Measurements from ENCODE around the gene CAPN13. TPM values are rescaled to one million over a fixed set of nuclear protein-coding genes. Genes with fewer than 3 reads are reported as not detected.

Gene CAPN13
- total RNA-seq, 2 experiments from 2014 or later = not detected

DNA sequence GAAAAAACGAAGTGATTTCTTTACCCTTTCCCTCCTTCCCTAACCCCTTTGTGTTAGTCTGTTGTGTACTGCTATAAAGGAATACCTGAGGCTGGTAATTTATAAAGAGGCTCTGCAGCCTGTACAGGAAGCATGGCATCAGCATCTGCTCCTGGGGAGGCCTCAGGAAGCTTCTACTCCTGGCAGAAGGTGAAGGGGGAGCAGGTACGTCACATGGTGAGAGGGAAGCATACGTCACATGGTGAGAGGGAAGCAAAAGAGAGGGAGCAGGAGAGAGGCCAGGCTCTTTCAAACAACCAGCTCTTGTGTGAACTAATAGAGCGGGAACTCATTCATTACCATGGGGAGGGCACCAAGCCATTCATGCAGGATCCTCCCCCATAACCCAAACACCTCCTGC is 126.2 kb downstream of the CAPN13 start:
- TF ChIP-seq, protein P1, sequence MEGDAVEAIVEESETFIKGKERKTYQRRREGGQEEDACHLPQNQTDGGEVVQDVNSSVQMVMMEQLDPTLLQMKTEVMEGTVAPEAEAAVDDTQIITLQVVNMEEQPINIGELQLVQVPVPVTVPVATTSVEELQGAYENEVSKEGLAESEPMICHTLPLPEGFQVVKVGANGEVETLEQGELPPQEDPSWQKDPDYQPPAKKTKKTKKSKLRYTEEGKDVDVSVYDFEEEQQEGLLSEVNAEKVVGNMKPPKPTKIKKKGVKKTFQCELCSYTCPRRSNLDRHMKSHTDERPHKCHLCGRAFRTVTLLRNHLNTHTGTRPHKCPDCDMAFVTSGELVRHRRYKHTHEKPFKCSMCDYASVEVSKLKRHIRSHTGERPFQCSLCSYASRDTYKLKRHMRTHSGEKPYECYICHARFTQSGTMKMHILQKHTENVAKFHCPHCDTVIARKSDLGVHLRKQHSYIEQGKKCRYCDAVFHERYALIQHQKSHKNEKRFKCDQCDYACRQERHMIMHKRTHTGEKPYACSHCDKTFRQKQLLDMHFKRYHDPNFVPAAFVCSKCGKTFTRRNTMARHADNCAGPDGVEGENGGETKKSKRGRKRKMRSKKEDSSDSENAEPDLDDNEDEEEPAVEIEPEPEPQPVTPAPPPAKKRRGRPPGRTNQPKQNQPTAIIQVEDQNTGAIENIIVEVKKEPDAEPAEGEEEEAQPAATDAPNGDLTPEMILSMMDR (IDR thresholded peaks at IDR 0.05) = no peak
- no peaks in the 10 kb centered on the region for H3K9me3 Mint-ChIP-seq
- H3K36me3 Mint-ChIP-seq (ENCODE audit: low read depth) = no peaks in the 10 kb centered on the region
- ChIA-PET CTCF (no interaction called here), POLR2A (no interaction called here)
- H3K36me3 ChIP-seq (ENCODE audit: insufficient read depth, low read length) = no peaks in the 10 kb centered on the region
- no peak overlapping the region for H3K4me3 ChIP-seq (ENCODE audit: low read length)
- H3K27ac Mint-ChIP-seq = no peak overlapping the region
- no peaks in the 10 kb centered on the region for H3K4me1 Mint-ChIP-seq (ENCODE audit: low read depth)
- no peak overlapping the region for H3K4me3 Mint-ChIP-seq
- no peaks in the 10 kb centered on the region for H3K27me3 Mint-ChIP-seq
- H3K27ac ChIP-seq (ENCODE audit: low read depth in 1 of 2, low read length in 2 of 2) = no peak overlapping the region
- no peaks in the 10 kb centered on the region for H3K27me3 ChIP-seq (ENCODE audit: control insufficient read depth in 1 of 2, insufficient read depth in 2 of 2, low read length in 2 of 2)
- intact Hi-C loops (cut with DNase I, micrococcal nuclease) = no loop called here
- DNase-seq (no peak), ATAC-seq (ENCODE audit: poor library complexity) (no peak)
- H3K9me3 ChIP-seq (ENCODE audit: control insufficient read depth in 1 of 2, insufficient read depth in 1 of 2, low read length in 2 of 2) = no peaks in the 10 kb centered on the region
- H3K4me1 ChIP-seq (ENCODE audit: insufficient read depth, low read length) = no peaks in the 10 kb centered on the region

DNA sequence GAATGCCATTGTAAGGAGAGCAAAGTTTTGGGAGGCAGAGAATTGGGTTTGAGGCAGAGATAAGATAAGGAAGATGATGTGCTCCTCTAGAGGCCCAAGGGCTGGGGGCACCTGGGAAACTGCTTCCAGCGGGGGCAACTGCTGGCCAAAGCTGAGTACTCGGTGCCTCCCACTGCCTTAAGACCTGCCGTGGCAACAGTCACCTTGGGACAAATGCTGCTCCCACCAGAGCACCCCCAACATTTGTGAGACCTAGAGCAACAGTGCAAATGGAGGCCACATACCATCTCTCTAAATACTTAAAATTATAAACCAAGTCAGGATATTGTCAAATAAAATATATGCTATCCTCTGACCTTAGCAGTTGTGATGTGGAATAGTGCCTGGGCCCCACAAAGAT is 127.1 kb downstream of the CAPN13 start:
- intact Hi-C loops (cut with DNase I, micrococcal nuclease) = no loop called here
- Mint-ChIP-seq H3K9me3 (no peaks in the 10 kb centered on the region), H3K36me3 (ENCODE audit: low read depth) (no peaks in the 10 kb centered on the region), H3K27me3 (no peaks in the 10 kb centered on the region), H3K27ac (no peak overlapping the region), H3K4me3 (no peak overlapping the region), H3K4me1 (ENCODE audit: low read depth) (no peaks in the 10 kb centered on the region)
- Histone ChIP-seq H3K4me3 (ENCODE audit: low read length) (no peak overlapping the region), H3K27ac (ENCODE audit: low read depth in 1 of 2, low read length in 2 of 2) (no peak overlapping the region), H3K9me3 (ENCODE audit: control insufficient read depth in 1 of 2, insufficient read depth in 1 of 2, low read length in 2 of 2) (no peaks in the 10 kb centered on the region), H3K27me3 (ENCODE audit: control insufficient read depth in 1 of 2, insufficient read depth in 2 of 2, low read length in 2 of 2) (no peaks in the 10 kb centered on the region), H3K36me3 (ENCODE audit: insufficient read depth, low read length) (no peaks in the 10 kb centered on the region), H3K4me1 (ENCODE audit: insufficient read depth, low read length) (no peaks in the 10 kb centered on the region)
- POLR2A ChIA-PET = no interaction called here
- DNase-seq (no peak), ATAC-seq (ENCODE audit: poor library complexity) (no peak)
- TF ChIP-seq, protein P1 (IDR thresholded peaks at IDR 0.05) = no peak
- CTCF ChIA-PET = no interaction called here

DNA sequence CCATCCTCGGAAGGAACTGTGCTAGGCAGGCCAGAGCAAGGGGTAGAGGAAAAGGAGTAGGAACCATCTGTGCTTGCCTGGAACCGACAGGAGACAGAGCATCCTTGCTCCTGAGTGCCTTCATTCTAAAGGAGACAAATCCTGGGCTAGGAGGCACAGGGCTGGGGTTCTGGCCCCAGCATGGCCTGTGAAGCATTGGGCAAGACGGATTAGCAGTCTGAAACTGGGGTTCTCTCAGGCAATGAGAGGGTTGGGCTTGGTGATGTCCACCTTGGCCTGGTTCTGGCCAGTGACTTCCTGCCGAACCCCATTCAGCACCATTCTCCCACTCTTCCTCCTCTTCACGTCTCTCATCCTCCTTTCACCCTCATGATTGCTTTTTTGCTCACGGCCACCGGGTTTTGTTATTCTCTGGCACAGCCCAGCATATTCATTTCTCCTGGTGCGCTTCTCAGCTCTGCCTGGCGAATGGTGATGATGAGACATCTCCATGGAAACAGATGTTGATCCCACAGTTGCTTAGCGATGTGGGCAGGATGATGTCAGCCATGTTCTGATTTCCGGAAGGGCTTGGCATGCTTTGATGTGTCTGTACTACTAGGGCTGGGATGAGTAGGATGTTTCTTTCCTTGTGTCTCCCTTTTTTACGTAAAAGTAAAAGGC is 127.7 kb downstream of the CAPN13 start:
- Mint-ChIP-seq H3K9me3 (no peaks in the 10 kb centered on the region), H3K4me3 (no peak overlapping the region), H3K36me3 (ENCODE audit: low read depth) (no peaks in the 10 kb centered on the region), H3K4me1 (ENCODE audit: low read depth) (no peaks in the 10 kb centered on the region), H3K27ac (no peak overlapping the region), H3K27me3 (no peaks in the 10 kb centered on the region)
- Histone ChIP-seq H3K9me3 (ENCODE audit: control insufficient read depth in 1 of 2, insufficient read depth in 1 of 2, low read length in 2 of 2) (no peaks in the 10 kb centered on the region), H3K27me3 (ENCODE audit: control insufficient read depth in 1 of 2, insufficient read depth in 2 of 2, low read length in 2 of 2) (no peaks in the 10 kb centered on the region), H3K36me3 (ENCODE audit: insufficient read depth, low read length) (no peaks in the 10 kb centered on the region), H3K4me1 (ENCODE audit: insufficient read depth, low read length) (no peaks in the 10 kb centered on the region), H3K27ac (ENCODE audit: low read depth in 1 of 2, low read length in 2 of 2) (no peak overlapping the region), H3K4me3 (ENCODE audit: low read length) (no peak overlapping the region)
- ATAC-seq (ENCODE audit: poor library complexity) = no peak
- TF ChIP-seq, protein P1 (IDR thresholded peaks at IDR 0.05) = no peak
- peak in 2 of 14 experiments; percentile 9 to 31 for DNase-seq
- POLR2A ChIA-PET = no interaction called here
- intact Hi-C loops (cut with DNase I, micrococcal nuclease) = no loop called here
- CTCF ChIA-PET = no interaction called here

Data from CD4-positive, alpha-beta T cell (primary cell).